HG03469 (cell line): Measurements from ENCODE around the gene SBNO2.

ENCODE experiments used
- ATAC-seq: cut with Tn5 transposase; IDR thresholded peaks from one replicate; pipeline ENCODE4 v1.9.1; 2021; ENCODE audit warnings: mild to moderate bottlenecking, moderate library complexity, moderate number of reproducible peaks; ENCODE audit not compliant: unreplicated experiment

Gene SBNO2

DNA sequence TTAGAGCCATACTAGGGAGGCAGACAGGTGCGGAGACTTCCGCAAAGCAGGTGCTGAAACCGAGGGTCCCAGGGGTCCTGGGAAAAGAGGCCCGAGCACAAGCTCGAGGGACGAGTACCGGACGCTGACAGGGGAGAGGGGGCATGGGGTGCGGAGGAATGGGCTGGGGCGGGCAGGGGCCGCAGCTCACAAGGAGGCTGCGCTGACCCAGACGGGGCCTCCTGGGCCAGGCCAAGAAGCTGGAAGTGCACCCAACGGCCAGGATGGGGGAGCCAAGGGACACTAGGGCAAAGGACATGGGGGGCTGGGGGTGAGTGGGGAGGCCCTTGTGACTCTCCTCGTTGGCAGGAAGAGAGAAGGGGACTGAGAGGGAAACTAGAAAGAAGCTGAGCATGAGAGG lies 80.7 kb downstream of the SBNO2 start:
- ATAC-seq: no peak

DNA sequence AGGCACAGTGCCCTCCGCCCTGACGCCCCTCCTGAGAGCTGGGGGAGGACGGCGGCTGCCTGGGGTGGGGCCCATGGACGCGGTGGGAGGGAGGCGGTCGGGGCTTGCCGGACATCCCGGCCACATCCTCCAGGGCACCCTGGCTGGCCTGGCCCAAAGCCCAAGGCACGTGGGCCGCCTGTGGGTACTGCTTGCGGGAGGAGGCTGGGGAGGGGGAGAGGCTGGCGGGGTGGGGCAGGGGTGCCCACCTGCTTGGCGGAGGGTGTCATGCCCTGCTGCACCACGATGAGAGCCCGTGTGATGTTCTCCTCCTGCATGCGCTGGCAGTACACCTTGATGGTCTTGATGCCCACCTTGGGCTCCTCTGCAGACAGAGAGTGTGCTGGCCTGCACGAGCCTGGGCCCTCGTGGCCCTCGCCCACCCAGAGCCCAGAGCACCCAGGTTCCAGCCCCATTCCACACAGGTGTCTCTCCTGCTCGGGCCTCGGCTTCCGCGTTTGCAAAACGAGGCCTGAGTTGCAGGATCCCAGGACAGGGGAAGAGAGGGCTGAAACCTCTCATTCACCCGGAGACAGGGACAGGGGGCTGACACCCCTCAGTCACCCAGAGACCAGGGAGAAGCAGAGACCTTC lies 82.4 kb downstream of the SBNO2 start:
- no peak for ATAC-seq

DNA sequence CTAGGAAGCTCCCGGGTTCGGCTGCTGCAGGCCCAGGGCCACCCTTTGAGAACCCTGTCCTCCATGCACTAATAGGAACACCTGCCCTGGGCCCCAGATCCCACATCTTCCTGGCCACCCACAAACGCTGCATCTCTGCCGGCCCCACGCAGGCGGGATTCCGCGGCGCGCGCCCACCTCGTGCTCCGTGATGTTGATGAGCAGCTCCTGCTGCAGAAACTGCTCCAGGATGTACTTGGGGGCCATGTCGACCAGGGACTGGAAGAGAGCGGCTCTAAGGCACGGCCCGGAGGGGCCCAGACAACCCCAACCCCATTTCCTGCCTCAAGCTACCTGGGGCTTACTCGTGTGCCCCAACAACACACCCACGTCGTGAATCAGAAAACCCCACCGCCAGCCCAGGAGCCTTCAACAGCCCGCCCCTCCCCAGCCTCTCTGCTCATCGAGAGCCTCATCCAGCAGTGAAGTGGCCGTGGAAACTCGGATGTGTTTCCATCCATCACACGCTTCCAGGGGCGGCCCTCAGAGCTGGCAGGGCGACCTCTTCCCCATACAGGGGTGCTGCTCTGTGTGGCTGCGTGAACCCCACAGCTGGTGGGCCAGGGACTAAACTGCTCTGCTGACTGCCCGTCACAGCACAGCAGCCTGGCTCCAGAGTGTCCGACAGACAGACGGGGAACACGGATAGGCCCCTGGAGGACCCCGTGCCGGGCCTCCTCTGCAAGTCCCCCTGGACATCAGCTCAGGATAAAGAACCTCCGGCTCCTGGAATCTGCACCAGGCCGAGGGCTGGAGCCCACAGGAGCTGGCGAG lies 83.1 kb downstream of the SBNO2 start:
- ATAC-seq: no peak

DNA sequence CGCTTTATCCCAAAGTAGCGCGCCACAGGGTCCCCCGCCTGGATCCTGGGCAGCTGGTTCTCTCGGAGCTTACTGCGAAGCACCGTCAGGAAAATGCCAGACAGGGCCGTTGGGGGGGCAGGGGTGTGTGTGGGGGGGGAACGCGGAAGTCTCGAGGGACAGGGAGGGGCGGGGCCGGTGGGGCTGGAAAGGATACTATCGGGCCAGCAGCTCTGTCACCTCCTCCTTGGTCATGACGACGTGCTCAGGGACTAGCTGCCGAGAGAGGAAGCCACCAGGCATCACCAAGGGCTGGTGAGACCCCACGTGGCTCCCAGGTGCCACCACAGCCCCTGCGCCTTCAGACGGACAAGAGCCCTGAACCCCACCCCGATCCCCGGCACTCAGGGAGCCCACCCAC lies 84.2 kb downstream of the SBNO2 start:
- ATAC-seq: no peak

DNA sequence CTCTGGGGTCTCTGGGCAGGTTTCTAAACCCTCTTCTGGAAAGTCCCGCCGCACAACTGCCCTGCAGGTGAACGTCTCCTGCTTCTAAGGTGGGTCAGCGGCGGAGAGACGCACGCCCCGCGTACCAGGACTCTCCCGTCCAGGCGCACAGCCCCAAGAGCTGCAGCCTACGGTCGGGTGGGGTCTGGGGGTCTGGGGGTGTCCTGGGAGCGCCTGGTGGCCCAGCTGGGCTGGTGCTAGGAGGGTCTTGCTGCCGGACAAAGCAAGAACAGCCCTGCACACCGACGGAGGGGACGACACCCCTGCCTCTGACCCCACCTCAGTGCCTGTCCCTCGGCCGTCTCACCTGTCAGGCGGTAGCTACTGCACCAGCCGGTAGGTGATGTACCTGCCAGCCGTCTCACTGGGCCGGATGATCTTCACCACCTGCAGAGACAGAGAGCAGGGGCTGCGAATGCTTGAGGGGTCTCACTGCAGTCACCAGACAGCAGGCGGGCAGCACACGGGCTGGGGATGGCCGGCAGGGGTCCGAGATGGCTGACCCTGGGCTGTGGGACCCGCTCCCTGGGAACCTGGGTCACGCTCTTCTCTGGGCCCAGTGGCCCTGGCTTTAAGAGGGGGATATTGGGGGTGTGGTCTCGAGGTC lies 84.8 kb downstream of the SBNO2 start:
- no peak for ATAC-seq

DNA sequence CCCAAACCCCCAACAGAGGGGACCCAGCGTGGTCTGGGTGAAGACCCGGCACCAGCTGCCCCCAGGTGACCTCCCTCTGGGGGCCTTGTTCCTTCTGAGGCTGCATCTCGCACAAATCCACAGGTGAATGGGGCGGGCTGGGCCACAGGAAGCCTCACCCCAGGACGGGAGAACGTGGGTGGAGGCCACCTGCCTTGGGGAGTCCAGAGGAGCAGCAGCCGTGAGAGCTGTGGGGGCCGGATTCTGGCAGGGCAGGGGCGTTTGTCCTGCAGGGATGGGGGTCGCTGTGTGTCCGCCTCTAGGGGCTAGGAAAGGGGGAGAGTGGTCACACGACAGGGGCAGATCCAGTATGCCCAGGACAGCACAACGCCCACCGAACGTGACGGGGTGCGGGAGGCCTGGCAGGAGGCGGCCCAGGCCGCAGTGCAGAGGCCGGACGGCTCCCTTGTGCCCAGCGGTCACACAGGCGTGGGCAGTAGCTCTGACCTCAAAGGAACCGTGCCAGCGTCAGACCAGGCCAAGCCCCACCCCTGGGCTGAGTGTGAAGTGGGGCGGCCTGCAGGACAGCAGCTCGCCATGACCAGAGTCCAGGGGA lies 85.6 kb downstream of the SBNO2 start:
- ATAC-seq: no peak

DNA sequence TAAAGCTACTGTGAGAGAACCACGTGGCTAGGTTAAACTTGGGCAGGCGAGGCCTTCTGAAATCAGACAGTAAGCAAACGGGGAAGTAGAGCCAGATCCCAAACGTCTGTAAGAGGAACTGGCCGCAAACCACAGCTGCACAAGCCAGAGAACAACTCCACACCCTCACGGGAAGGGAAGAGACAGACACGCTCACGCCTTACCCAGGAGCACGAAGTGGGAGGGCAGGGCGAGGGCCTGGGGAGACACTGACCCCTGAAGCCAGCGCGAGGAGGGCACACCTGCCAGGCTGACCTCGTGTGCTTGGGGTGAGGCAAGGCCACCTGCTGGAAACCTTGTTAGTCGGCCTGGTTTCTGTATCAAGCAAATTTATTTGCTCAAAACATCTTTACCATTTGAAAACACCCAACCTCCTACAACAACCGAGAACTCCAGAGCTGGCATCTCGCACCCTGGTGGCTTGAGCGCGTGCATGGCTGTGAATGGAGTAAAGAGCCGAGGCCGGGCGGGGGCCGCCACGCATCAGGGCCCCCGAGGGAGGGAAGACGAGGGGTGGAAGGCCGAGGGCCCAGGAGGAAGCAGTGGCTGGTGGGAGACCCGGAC lies 86.2 kb downstream of the SBNO2 start:
- no peak for ATAC-seq

DNA sequence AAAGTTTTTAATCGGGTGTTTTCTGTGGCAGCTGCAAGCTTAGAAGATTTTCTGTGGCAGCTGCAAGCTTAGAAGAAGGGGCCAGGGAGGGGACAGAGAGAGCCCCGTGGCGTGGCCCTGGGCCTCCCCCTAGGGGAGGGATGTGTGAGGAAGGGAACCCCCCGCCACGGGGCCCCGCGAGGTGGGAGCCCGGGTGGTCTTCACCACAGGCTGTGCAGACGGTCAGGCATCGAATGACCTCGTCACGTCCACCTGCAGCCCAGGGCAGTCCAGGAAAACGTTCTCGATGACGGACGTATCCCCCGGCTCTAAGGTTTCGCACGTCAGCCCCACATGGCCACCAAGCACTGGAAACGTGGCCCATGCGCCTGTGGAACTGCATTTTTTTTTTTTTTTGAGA lies 87.5 kb downstream of the SBNO2 start:
- ATAC-seq: no peak

DNA sequence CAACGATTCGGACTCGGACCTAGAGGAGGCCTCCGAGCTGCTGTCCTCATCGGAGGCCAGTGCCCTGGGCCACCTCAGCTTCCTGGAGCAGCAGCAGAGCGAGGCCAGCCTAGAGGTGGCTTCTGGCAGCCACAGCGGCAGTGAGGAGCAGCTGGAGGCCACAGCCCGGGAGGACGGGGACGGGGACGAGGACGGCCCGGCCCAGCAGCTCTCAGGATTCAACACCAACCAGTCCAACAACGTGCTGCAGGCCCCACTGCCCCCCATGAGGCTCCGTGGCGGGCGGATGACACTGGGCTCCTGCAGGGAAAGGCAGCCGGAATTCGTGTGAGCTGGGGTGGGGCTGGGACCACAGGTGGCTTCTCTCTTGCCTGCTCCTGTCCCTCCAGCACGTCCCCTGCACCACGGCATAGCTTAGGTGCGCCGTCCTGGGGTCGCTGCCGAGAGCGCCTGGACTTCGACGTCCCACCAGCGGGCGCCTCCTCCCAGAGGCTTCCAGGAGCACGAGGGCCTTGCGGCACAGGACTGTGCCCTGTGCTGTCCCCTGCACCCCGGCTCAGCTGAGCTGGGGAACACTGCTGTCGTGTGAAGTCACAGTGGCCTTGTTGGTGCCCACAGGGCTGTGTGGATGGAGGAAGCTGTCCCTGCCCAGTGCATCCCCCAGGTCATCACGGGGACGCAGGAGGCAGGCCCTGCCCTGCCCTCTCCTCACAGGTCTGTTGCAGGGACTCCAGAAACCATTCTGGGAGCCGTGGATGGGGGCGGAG lies 88.2 kb downstream of the SBNO2 start:
- ATAC-seq: no peak

DNA sequence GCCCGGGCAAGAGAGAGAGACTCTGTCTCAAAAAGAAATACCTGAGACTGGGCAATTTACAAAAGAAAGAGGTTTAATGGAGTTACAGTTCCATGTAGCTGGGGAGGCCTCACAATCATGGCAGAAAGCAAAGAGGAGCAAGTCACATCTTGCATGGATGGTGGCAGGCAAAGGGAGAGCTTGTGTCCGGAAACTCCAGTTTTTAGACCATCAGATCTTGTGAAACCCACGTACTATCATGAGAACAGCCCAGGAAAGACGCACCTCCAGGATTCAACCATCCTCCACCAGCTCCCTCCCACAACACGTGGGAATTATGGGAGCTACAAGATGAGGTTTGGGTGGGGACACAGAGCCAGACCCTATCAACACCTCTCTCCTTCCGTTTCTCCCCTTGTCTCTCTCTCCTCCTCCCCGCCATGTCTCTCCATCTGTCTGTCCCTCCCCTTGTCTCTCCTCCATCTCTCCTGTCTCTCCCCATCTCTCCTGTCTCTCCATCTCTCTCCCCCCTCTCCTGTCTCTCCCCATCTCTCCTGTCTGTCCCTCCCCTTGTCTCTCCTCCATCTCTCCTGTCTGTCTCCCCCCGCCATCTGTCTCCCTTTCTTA lies 88.9 kb downstream of the SBNO2 start:
- ATAC-seq: no peak

DNA sequence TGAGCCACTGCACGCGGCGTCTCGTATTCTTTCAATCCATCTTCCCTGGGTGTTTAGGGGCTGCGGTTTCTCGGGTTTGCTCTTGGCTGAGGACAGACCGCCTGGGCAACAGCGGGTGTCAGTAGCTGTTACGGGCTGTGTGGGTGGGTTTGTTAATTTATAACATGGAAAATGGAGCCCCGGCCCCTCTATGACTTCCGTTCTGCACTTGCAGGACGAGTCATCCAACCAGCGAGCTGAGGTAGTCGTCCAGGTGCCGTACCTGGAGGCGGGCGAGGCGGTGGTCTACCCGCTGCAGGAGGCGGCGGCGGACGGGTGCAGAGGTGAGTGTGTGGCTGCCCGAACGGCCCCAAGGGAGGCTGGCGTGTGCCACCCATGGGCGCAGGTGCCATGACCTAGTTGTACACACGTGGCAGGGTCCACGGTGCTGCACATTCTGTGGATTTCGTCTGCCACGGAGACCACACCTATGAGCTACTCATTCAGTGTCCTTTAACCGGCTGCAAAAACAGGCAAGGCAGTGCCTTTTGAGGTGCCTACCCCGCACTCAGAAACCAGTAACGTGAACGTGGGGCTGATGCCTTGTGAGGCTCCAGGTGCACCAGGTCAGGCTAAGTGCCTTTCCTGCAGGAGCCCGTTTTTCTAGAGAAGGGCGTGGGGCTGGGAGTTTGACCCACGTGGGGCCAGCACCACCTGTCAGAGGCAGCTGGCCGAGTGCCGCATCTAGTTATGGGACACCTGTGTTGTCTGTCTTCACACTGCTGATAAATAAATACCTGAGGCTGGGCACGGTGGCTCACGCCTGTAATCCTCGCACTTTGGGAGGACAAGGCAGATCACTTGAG lies 89.8 kb downstream of the SBNO2 start:
- ATAC-seq: no peak

DNA sequence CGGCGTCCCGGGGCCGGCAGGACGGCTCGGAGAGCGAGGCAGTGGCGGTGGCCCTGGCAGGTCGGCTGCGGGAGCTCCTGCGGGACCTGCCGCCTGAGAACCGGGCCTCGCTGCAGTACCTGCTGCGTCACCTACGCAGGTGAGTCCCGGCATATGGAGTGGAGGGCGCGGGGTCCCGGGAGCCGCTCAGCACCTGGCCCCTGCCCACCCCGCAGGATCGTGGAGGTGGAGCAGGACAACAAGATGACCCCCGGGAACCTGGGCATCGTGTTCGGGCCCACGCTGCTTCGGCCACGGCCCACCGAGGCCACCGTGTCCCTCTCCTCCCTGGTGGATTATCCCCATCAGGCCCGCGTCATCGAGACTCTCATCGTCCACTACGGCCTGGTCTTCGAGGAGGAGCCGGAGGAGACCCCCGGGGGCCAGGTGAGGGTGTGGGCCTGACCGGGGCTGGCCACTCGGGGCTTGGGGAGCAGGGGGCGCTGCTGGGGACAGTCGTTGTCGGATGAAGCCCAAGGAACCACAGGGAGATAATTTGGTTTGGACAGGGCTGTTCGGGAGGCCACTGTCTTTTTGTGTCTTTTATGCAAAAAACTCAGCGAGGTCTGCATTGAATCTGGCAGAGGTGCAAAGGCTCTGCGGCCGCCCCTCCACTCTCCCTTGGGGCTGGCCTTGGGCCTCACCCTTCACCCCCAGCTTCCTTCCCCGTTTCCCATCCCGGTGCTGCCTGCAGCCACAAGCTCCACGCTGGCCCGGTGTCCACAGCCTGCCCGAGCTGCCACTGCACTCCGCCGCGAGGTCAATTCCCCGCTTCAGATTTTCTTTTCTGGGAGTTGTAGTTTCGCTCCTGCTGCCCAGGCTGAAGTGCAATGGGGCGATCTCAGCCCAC lies 90.9 kb downstream of the SBNO2 start:
- no peak for ATAC-seq

DNA sequence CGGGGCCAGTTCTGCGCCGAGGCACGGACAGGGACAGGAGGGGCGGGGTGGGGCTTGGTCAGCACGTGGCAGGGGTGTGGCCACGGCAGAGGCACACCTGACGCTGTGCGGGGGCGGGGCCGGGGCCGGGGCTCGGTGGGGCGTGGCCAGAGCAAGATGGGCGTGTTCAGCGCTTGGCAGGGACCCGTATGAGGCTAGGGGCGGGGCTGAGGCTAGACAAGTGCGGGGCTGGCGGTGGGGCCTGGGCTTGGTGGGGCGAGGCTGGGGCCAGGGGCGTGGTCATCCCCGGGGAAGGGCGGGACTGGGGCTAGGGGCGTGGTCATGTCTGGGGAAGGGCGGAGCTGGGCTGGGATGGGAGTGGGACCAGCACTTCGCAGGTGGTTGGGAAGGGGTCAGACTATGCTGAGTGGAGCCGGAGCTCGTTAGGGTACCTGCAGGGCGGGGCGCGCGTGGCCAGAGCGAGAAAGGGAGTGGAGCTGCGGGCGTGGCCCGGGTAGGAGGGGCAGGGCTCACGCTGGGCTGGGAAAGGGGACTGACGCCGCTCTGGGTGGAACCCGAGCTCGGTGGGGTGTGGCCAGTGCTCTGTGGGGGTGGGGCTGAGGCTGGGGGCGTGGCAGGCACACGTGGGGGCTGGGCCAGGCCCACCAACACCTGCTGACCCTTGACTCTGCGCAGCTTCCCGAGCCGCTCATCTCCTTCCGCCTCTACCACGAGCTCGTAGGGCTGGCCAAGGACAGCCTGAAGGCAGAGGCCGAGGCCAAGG lies 91.7 kb downstream of the SBNO2 start:
- ATAC-seq: no peak

DNA sequence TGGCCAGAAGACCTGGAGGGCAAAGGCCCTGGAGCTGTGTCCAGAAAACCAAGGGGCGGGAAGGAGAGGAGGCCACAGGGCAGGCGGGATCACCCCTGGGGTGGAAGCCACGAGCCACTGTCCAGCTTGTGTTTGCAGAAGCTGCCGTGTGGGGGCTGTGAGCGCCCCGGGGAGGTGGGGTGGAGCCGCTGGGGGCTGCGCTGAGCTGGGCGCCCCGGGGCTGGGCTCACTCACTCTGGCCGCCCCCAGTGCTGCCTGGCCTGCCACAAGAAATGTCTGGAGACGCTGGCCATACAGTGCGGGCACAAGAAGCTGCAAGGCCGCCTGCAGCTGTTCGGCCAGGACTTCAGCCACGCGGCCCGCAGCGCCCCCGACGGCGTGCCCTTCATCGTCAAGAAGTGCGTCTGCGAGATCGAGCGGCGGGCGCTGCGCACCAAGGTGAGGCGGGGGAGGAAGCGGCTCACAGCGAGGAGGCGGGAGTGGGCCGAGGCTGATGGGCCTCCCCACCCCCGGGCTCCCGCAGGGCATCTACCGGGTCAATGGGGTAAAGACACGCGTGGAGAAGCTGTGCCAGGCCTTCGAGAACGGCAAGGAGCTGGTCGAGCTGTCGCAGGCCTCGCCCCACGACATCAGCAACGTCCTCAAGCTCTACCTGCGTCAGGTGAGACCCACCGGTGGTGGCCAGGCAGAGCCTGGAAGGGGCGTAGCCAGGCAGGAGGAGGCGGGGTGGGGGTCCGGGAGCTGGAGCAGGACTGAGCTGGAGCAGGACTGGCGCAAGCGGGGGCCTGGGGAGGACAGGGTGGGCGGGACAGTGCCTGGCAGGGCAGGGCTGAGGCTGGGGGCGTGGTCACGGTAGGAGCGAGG lies 92.5 kb downstream of the SBNO2 start:
- no peak for ATAC-seq

DNA sequence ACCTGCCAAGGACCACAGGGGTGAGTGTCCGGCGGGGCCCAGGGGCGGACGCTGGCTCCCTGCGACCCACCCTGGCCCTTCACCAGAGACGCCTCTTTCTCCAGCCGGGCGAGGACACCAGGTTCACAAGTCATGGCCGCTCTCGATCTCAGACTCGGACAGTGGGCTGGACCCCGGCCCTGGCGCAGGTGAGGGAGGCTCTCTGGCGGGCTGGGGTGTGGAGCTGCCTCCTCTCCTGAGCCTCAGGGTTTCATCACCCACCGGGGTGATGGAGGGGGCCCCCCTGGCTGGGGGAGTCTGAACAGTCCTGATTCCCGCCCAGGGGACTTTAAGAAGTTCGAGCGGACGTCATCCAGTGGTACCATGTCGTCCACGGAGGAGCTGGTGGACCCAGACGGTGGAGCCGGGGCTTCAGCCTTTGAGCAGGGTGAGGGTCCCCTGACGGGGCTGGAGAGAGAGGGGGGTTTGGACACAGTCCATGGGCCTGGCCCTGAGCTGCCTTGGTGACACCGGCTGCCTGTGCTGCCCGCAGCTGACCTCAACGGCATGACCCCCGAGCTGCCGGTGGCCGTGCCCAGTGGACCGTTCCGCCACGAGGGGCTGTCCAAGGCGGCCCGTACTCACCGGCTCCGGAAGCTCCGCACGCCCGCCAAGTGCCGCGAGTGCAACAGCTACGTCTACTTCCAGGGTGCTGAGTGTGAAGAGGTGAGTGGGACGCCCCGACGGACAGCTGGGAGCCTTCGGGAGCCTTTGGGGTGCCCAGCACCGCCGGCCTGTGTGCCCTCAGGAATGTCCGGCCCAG lies 93.5 kb downstream of the SBNO2 start:
- no peak for ATAC-seq
